GM21367 (cell line): Measurements from ENCODE around the gene HIF1A.

Experiments used
- ATAC-seq: cut with Tn5 transposase; IDR thresholded peaks from one replicate; pipeline ENCODE4 v1.9.1; 2021; ENCODE audit not compliant: unreplicated experiment

HIF1A gene

DNA sequence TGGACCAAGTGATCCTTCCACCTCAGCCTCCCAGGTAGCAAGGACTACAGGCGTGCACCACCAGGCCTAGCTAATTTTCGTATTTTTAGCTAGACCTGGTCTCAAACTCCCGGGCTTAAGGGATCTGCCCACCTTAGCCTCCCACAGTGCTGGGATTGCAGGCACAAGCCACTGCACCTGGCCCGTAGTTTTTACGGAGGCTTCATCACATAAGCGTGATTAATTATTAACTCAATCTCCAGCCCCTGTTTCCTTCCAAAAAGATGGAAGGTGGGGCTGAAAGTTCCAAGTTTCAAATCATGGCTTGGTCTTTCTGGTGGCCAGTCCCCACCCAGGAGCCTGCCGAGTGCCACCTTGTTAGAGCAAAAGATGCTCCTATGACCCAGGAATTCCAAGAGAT, 22.5 kb upstream of the HIF1A start:
- no peak for ATAC-seq

DNA sequence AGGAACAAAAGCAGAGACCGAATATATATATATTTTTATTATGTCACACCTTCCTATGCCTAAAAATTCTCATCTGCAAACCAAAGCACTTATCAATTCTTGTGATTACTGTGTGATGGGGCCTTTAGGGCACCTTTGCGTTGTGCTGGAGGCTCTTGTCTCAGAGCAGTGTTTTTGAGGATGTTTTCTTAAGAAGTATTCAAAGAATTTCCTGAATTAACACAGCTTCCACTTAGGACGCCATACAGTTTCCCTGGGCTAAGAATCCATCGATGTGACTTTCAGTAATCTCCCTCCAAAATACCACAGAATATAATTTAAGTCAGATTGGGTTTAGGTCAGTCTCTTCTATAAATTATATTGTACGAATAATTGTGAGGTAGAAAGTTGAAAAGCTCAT, 22.0 kb upstream of the HIF1A start:
- no peak for ATAC-seq

DNA sequence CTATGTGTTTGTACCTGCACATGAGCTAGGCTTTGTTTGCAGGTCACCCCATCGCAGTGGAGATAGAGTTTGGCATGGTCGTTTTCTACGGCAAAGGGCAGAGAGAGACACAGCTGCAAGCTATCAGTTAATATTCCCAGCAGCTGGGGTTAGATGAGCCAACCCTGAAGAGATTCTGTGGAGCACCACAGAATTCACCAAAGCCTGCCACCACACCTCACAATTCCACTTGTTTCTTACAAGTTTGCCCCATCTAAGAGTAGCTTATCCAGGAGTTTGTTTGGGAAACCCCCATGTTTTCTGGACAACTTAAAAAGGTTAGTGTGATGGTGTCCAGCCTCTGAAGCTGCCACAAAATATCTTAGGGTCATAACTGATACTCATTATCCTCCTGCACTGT, 20.0 kb upstream of the HIF1A start:
- no peak for ATAC-seq

DNA sequence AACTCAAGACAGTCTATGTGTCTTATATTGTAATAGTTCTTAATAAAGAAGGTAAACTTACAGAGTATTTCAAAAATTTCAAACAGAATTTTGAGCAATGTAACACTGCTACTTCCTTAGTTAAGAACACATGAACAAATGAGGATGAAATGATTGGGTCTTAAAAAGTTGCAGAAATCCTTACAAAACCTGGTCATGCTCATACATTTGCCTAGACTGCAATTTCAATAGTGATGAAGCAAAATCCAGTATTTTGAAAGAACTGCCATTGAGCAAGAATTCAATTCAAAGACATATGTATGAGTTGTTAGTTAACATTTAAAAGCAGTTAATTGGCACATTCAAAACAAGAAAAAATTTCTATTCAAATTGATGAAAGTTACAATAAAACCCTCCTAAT, 17.8 kb upstream of the HIF1A start:
- no peak for ATAC-seq

DNA sequence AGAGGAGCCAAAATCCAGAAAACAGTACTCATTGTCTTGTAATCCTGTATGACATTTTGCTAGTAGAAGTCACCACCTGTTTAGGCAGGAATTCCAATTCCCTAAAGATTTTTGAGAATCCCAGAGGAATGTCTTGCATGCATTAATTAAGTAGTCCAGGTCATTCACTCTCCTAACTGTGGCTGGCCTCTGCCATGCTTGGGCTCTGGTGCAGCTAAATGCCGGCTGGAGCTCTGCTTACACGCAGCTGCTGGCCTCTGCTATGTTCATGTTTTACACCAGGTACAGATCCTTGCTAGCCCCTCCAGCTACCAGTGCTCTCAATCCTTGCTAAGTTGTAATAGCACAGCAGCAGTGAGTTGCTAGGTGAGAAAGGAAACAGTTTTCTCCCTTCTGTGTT, 16.3 kb upstream of the HIF1A start:
- no peak for ATAC-seq

DNA sequence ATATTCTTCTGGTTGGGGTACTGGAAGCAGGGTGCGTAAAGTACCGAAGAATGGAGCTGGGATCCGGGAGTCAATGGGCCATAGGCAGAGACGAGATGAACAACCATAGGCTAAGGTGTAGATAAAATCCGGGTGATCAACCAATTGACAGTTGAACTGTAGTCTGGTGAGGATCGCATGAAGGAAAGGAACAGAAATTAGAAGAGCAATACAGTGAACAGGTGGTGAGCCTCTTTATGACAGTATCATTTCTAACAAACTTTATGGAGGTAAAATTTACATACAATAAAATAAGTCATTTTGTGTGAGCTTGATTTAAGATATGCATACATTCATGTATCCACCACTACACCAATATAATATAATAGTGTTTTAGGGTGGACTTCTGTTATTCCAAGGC, 13.9 kb upstream of the HIF1A start:
- ATAC-seq, result no peak

DNA sequence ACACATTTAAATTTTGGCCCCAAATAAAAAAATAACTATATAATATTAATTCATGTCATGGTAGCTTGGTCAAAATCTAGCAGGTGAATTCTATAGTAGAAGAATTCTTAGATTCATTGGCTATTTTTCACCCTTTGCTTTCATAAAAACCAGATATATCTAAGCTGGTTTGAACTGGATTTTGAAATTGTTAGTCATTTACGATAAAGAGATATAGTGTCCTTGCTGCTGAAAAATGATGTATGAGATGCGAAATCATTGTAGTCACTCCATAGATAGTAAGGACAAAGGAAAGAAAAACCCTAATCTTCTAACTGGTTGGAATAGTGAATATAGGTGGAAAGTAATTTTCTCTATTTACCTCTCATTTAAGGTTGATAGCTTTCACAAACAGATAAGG, 12.2 kb upstream of the HIF1A start:
- ATAC-seq, result no peak

DNA sequence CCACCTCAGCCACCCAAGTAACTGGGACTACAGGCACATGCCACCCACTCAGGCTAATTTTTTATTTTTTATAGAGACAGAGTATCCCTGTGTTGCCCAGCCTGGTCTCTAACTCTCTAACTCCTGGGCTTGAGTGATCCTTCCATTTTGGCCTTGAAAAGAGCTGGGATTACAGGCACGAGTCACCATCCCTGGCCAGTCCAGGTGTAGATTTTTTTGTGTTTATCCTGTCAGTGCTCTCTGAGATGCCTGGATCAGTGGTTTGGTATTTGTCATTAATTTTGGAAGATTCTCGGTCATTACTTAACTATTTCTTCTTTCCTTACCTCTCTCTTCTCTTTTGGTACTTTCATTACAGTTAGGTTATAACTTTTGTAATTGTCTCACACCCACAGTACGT, 5.3 kb upstream of the HIF1A start:
- ATAC-seq, result no peak

DNA sequence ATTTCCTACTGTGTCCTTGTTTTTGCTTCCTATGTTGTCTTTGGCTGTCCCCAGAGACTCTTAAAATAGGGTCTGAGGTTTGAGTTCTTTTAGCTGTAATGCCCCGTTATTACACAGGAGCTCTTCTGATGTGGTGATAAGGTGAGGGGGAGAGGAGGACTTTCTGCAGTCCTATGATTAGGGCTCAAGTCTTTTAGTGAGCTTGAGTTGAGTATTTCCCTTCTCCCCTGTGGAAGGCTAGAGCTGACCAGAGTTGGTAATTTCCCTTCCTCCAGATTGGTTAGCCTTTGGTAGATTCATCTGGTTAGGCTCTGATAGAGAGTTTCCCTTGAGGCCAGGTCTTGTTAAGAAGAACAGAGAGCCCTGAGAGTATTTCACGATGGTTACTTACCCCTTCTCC, 4.3 kb upstream of the HIF1A start:
- no peak for ATAC-seq

DNA sequence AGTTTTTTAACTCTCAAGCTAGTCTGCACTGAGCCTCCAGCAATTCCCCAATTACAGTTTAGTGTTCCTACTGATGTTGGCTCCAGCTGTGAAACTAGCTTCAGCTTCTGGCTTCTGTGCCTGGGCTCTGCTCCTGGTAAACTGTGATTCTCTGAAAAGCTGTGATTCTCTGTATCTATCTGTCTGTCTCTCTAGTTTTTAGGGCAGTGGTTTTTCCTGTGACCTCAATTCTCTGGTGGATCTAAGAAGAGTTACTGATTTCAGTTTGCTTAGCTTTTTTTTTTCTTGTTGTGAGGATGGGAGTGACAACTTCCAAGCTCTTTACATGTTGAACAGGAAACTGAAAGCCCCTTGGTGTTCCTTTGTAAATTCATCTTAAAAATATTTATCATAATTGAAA, 3.8 kb upstream of the HIF1A start:
- ATAC-seq, result no peak

DNA sequence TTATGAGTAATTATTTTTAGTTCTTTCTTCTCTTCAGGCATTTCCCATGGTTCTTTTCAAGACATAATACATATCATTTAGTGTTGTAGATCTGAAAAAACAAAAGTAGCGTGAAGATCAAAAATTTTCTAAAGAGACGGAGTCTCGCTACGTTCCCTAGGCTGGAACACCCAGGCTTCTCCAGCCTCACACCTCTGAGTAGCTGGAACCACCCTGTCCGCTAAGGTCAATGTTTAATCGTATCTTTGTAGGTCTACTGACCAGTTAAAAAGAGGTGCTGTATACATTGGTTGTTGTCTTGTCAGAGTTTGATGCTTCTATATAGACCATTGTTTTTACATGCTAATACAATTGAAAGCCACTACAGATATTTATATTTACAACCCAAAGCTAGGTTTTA, 1.3 kb upstream of the HIF1A start:
- ATAC-seq, result no peak

DNA sequence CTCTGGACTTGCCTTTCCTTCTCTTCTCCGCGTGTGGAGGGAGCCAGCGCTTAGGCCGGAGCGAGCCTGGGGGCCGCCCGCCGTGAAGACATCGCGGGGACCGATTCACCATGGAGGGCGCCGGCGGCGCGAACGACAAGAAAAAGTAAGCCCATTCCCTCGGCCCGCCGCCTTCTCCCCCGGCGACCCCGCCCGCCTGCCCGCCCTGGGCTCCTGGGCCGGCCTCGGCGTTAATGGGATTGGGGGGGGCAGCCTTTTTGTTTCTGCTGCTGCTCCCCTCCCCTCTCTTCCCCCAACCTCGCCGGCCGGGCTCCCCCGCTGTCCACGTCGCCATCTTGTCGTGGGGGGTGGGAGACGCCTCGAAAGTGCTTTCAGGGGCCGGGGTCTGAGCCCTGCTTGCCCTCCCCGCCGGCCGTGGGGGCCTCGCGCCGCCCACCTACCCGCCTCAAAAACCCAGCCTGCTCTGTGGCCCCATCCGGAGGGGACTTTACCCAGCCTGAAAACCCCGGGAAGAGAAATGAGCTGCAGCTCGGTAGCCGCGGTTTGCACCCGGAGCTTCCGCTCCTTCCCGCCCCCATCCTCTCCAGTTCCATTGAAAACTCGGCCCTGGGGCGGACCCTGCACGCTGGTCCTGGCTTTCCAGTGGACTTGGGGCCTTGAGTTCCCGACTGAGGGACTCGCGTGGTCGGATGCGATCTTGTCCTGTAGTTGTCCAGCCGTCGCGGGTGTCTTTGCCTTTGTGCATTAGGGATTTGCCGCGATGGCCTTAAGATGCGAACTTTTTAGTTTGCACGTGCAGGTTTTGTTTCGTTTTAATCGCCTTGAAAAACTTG, 598 bp downstream of the HIF1A start:
- ATAC-seq, result no peak

DNA sequence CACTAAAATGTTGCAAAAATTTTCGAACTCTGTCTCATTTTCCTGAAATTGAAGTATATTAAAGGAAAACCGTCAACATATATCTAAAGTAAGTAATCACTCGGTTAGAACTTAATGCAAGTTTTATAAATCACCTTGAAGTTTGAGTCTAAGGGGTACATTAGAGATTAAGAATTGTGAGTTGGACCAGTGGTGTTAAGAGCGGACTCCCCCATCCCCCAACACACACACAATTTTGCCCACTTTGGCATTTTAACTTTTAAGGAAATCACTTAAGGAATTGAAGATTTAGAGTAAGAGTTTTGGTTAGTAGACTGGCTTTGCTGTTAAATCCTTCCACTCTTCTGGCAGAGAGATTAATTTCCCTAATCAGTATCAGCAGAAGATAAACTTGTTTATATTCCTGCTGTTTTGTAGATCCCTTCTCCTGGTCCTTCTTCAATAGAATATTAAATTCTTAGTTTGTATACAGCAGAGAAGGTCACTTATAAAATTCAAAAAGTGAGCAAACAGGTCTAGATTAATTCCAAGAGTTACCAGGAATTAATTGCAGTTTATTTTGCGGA, 1.5 kb downstream of the HIF1A start:
- no peak for ATAC-seq

DNA sequence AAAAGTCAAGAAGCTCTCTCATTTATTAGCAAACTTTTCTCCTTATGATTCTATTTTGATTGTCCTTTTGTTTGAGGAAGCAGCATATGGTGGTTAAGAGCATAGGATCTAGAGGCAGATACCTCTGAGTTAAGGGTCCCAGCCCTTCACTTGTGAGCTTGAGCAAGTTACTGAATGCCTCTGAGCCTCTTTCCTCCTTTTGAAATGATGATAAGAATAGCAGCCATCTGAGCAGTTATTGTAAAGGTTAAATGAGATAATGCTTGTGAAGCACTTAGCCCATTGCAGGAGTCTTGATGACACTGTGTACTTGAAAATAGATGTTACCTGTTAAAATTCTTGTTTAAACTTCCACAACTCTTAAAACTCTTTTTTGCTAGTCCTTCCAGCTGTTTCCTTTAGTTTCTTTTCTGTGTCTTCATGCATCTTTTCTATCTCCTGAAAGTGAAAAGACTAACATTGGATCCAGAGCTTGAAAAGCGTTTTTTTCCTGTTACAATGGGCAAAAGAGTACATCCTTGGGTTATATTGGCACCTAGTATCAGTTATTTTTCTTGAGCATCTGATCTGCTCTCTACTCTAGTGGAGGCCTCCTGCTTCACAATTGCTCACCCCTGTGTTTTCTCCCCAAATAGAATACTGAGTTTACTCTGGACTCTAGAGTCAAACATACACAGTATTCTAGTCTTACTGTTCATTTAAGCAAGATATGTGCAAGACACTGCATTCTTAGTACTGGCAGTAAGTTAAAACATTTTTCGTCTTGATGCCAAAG, 3.1 kb downstream of the HIF1A start:
- no peak for ATAC-seq

DNA sequence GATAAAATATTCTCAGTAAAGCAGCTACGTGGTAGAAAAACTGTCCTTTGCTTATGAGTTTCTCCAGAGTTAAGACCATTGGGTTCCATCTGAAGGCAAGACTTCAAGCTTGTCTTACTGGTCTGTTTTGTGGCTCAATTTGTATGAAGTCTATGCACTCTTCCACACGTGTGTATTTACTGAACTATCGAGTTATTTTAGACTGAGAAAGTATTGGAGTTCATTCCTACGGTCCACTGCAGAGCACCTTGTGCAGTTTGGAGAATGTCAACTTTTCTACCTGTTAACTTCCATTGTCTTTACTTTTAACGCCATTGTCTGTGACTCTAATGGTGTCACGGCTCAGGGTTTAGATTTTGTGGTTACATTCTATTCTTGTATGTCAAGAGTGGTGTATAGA, 3.7 kb downstream of the HIF1A start:
- ATAC-seq, result no peak

DNA sequence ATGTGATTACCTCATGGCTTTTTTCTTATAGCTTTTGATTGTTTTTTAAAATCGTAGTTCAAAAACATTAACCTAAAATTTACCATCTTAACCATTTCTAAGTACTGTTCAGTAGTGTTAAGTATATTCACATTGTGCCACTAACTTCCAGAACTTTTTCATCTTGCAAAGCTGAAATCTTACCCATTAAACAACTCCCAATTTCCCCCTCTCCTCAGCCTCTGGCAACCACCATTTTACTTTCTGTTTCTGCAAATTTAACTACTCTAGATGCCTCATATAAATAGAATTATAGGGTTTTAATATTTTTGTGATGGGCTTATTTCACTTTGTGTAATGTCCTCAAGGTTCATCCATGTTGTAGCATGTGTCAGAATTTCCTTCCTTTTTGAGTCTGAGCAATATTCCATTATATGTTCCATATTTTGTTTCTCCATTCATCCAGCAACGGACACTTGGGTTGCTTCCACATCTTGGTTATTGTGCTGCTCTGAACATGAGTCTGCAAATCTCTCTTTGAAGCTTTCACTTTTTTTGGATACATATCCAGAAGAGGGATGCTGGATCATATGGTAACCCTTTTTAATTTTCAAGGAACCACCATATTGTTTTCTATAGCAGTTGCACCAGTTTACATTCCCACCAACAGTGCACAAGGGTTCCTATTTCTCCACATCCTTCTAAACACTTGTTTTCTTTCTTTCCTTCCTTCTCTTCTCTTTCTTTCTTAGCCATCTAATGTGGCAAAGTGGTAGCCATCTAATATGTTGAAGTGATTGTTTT, 5.0 kb downstream of the HIF1A start:
- ATAC-seq, result no peak

DNA sequence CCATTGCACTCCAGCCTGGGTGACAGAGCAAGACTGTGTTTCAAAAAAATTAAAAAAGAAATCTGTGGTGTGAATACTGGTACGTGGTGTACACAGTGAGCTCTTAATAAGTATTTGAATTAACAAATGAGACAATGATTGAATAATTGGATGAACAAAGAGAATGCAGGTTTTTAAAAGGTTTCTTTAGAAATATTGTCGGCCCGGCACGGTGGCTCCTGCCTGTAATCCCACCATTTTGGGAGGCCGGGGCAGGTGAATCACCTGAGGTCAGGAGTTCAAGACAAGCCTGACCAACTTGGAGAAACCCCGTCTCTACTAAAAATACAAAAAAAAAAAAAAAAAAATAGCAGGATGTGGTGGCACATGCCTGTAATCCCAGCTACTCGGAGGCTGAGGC, 6.6 kb downstream of the HIF1A start:
- ATAC-seq, result no peak

DNA sequence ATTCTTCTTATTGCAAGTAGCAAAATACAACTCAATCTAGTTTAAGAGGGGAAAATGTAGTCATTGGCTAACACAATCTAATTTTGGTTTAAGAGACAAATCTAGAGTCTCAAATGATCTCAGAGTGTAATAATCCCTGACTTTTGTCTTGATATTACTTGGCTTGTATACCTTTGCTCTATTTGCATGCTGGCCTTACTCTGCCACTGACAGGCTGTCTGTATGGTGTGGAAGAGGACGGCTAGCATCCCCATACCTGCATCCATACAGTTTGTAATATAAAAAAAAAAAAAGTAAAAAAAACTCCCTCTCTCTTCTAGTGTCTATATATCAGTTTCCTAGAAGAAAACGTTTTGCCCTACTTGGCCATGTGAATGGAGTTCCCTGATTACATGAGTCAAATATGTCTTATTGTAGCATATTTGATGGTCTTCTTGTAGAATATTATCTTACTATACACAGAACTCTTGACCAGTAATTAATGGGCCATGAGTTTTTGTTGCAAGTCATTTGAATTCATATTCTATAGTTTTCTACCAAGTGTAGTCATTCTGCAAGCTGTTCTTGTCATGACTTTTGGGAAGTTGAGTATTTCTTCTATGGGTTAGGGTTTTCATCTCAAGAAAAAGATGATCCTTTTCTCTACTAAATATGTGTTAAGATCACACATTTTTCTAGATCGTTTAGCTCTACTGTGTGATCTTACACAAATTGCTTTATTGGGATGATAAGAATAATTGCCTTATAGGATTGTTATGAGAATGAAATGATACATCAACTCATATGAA, 8.2 kb downstream of the HIF1A start:
- ATAC-seq, result no peak

DNA sequence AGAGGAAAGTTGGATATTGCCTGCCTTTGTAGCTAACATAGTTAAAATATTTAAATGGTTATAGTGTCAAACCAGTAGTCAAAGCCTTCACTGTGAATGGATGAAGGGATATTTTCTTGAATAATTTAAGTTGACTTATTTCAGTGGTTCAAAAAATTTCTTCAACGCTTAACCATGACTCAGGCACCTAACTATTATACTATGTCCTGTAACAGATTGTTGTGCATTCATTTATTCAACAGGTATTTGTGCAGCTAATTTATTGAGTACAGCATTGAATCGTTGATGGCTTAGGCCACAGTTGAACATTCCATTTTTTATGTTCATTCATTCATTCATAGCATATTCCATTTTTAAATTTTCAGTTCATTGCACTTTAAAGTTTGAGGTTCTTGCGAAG, 9.2 kb downstream of the HIF1A start:
- ATAC-seq, result no peak

DNA sequence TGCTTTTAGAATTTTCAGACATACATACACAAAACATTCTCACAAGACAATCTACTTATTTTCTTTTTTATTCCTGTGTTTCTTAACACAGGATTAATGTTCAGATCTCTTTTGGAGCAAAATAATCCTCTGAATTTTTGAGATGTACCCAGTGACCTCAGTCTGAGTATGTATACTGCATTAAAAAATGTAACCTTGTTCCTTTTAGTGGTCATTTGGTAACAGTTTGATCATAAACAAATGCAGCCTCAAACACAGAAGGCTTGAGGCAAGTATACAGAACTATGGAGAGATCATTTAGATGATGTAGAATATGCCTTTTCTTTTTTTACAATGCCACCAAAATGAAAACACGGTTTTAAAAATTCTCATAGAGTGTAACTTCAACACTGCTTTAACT, 9.7 kb downstream of the HIF1A start:
- no peak for ATAC-seq
